RWPE1 (cell line): ENCODE results near the gene TMEM176B.

ENCODE experiments used
- CTCF ChIA-PET: fragments of 350-600 bp; sonication (Branson Sonifier 250); formaldehyde crosslinking; extraction: SDS; loops from one replicate; lab custom pipeline; 2021; lab: Yijun Ruan, JAX
- POLR2A ChIA-PET: fragments of 400-600 bp; formaldehyde crosslinking; extraction: SDS; loops from one replicate; lab custom pipeline; 2020; ENCODE audit warnings: antibody characterized with exemption; ENCODE audit not compliant: low non-redundant PET; lab: Yijun Ruan, JAX
- DNase-seq: peaks from one replicate; pipeline ENCODE4 v3.0.0; 2012; ENCODE audit warnings: low spot score
- H3K27ac ChIP-seq: fragments of 450-650 bp; 2 replicates; pipeline ENCODE4 v1.5.1; 2017
- TF ChIP-seq, protein P1 (sequence below): fragments of 450-650 bp; conservative IDR thresholded peaks from 2 replicates; pipeline ENCODE4 v1.5.1; 2017; ENCODE audit warnings: low read depth, mild to moderate bottlenecking

Gene TMEM176B

DNA sequence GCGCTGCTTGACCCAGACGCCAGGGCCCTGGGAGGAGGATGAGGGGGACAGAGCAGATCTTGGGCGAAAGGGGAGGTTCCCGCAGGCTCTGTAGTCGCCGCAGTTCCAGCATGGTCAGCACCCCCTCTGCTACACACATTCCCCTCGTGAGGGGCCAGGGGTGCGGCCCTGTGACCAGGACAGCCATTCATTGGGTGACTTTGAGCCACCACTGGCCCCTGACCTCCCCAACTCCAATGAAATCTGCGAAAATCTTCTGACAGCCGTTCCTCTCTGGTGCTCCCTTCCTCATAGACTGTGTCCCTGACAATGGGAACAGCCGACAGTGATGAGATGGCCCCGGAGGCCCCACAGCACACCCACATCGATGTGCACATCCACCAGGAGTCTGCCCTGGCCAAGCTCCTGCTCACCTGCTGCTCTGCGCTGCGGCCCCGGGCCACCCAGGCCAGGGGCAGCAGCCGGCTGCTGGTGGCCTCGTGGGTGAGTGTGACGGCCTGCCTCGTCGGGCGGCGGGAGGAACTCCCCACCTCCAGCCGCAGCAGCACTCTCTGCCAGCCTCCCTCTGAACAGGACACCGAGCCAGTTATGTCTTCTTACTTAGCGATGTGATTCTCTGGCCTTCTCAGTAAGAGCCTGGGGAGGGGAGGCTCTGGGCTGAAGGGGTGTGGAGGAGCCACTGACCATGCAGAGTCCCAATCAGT lies 1.2 kb upstream of the TMEM176B start:
- no peak for DNase-seq
- H3K27ac ChIP-seq: no peak overlapping the region
- CTCF ChIA-PET: interaction anchor here (0.5 kb wide), 1 partner anchor 81 kb away, joined by 9 read pairs; no protein-coding TSS in a partner anchor
- POLR2A ChIA-PET: no interaction called here
- TF ChIP-seq, protein P1, sequence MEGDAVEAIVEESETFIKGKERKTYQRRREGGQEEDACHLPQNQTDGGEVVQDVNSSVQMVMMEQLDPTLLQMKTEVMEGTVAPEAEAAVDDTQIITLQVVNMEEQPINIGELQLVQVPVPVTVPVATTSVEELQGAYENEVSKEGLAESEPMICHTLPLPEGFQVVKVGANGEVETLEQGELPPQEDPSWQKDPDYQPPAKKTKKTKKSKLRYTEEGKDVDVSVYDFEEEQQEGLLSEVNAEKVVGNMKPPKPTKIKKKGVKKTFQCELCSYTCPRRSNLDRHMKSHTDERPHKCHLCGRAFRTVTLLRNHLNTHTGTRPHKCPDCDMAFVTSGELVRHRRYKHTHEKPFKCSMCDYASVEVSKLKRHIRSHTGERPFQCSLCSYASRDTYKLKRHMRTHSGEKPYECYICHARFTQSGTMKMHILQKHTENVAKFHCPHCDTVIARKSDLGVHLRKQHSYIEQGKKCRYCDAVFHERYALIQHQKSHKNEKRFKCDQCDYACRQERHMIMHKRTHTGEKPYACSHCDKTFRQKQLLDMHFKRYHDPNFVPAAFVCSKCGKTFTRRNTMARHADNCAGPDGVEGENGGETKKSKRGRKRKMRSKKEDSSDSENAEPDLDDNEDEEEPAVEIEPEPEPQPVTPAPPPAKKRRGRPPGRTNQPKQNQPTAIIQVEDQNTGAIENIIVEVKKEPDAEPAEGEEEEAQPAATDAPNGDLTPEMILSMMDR: no peak

DNA sequence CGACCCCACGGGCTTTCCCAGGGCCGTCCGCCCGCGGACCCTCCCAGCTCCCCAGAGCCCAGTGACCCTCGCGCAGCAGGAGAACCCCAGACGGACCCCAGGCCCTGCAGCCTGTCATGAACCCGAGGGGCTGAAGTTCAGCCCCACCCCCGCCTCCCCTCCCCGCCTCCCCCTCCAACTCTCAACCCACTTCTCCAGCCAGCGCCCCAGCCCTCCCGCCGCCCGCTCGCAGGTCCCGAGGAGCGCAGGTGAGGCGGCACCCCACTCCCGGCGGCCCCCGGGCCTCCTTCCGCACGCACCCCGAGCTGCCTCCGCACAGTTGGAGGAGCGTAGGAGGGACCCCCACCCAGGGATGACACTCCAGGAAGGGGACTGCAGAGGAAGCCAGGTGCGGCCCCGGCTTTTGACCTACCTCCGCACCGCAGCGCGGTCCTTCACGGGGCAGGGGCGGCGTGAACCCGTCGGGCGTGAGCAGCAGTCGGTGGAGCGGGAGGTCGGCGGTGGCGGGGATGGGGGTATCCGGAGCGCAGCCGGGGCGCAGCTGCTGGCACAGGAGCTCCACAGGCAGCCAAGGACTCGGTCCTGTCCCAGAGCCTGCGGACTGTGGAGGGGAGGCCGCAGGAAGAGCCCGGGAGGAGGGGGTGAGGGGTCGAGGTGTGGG lies 547 bp upstream of the TMEM176B start, which contains the start of gene TMEM176A:
Gene TMEM176A (plus strand): TSS at position 189 of the 661 bp plus-strand sequence. CDS start 782 bp downstream, outside the sequence.
- no peak for DNase-seq
- no peak within 1 kb of the TSS for H3K27ac ChIP-seq

DNA sequence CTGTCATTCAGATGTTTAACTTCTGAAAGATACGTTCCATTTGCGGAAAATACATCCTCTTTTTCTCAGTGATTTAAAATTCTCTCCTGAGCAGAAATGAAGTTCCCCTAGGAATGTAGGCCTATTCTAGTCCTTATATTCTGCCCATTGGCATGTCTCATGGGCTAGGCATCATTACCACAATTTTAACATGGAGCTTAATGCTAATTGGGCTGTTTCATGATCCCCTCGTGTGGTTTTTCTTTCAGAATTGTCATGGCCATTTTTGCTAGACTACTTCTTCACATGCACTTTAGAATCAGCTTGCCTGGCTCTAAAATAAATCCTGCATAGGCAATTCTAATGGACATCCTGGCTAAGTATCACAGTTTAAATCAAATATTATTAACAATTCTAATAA lies 1.0 kb downstream of the TMEM176B start:
- POLR2A ChIA-PET: no interaction called here
- H3K27ac ChIP-seq: no peak overlapping the region
- CTCF ChIA-PET: no interaction called here
- no peak for DNase-seq
- TF ChIP-seq, protein P1: no peak

More for the DNA sequence above, 547 bp upstream of the TMEM176B start, which contains the start of gene TMEM176A:
- CTCF ChIA-PET: interaction anchor here (0.5 kb wide), 1 partner anchor 82 kb away, joined by 9 read pairs; no protein-coding TSS in a partner anchor
- TF ChIP-seq, protein P1: no peak
- POLR2A ChIA-PET: no interaction called here

DNA sequence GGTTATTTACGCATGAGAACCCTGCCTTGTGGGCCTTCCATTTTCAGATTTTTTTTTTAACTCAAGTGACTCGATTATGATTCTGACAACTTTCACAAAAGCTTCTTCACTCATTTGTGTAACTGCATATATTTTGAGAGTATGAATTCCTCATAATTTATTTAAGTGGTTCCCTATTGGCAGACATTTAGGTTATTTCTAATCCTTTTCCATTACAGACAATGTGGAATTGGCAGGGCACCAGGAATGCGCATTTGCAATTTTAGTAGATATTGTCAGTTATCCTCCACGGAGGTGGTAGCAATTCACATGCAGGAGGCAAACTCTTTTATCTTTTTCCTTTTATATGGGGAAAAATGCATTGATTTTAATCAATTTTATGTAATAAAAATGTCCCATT lies 2.5 kb downstream of the TMEM176B start:
- CTCF ChIA-PET: interaction anchor here (0.6 kb wide), 1 partner anchor 14 kb away, joined by 5 read pairs; no protein-coding TSS in a partner anchor
- POLR2A ChIA-PET: no interaction called here
- TF ChIP-seq, protein P1: no peak
- no peak overlapping the region for H3K27ac ChIP-seq
- DNase-seq: no peak

DNA sequence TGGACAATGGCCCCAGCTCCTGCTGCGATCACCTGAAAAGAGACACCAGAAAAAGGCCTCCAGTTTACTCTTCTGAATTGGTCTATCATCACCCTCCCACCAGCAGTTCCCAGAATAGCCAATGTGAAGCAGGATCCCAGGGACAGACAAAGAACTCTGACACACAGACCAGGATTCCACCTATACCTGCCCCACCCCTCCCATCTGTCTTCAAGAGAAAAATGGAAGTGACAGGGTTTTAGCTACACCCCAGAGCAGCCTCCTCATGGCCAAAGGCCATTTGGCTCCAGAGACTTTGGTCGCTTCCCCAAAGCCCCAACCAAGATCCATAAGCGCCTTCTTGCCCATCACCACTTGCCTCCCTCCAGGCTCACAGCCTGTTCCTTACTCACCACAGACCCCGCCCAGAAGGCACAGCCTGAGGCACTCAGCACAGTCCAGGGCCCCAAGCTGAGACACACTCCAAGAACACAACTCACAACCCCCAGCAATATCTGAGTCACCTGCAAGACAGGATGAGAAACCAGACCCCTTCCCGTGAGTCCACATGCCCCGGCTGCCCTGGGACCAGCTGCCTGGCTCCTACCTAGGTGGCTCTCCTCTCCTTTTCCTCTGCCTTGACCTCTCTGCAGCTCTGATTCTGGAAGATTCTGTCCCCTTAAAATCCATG lies 6.5 kb downstream of the TMEM176B start:
- TF ChIP-seq, protein P1: no peak
- DNase-seq: no peak
- POLR2A ChIA-PET: no interaction called here
- CTCF ChIA-PET: interaction anchor here (1.6 kb wide), 1 partner anchor 15 kb away, joined by 4 read pairs; no protein-coding TSS in a partner anchor
- no peak overlapping the region for H3K27ac ChIP-seq
